K562 (cell line): ENCODE measurements around the gene PNMT. TPM values are rescaled to one million over a fixed set of nuclear protein-coding genes. Genes with fewer than 3 reads are reported as not detected.

ENCODE experiments used
- ATAC-seq: fragments of 200-7000 bp; cut with Tn5 transposase; 3 replicates; pipeline ENCODE4 v1.9.1; 2020; ENCODE audit warnings: moderate library complexity
- BruUV-seq: library from RNA; stranded (reverse); fragments of 400-500 nt; replicated peaks from 2 replicates; lab custom pipeline; 2021; lab: Mats Ljungman, UMichigan
- CTCF ChIA-PET: fragments of 300-600 bp; formaldehyde crosslinking; extraction: SDS; loops from one replicate; lab custom pipeline; 2021; ENCODE audit warnings: low intra/inter-chr PET ratio; lab: Yijun Ruan, JAX
- POLR2A ChIA-PET: fragments of 300-600, 350-650 bp; sonication (Branson Sonifier 250); formaldehyde crosslinking; extraction: SDS; loops from one replicate; lab custom pipeline; 2021; ENCODE audit warnings: antibody characterized with exemption, inconsistent platforms; lab: Yijun Ruan, JAX
- DNase-seq, 4 experiments: peaks; one replicate each; pipeline versions ENCODE4 v3.0.0 to v3.0.0-alpha.2; 2011 to 2018; ENCODE audit warnings: low spot score in 3 of 4, mixed read lengths in 3 of 4; ENCODE audit errors: extremely low read depth in 1 of 4
- FAIRE-seq: peaks from 2 replicates; lab custom pipeline; 2011; peaks lifted over from hg19 to GRCh38; lab: Jason Lieb, UNC
- H2AFZ ChIP-seq: 2 replicates; pipeline ENCODE4 v1.6.0; 2011; ENCODE audit warnings: low read depth, low read length, control low read depth, inconsistent platforms
- H3K27ac ChIP-seq: fragments of 200-600 bp; 3 replicates; pipeline ENCODE4 v1.8.0; 2011; ENCODE audit warnings: low read depth, mild to moderate bottlenecking, control low read depth, inconsistent platforms, low read length, moderate library complexity, mixed read lengths; ENCODE audit errors: extremely low read depth
- H3K27me3 ChIP-seq, 2 experiments: fragments of 300-600 bp in 1 of 2; 2 replicates in 1 of 2; 3 replicates in 1 of 2; pipeline versions ENCODE4 v1.6.0 to v1.8.0; 2011; ENCODE audit warnings: inconsistent platforms in 2 of 2, low read length in 2 of 2, mild to moderate bottlenecking in 1 of 2, mixed read lengths in 1 of 2, moderate library complexity in 1 of 2; ENCODE audit not compliant: control insufficient read depth in 2 of 2, insufficient read depth in 2 of 2
- H3K36me3 ChIP-seq: fragments of 300-600 bp; 3 replicates; pipeline ENCODE4 v1.8.0; 2011; ENCODE audit warnings: mild to moderate bottlenecking, low read length, inconsistent platforms; ENCODE audit not compliant: control insufficient read depth, insufficient read depth
- H3K4me1 ChIP-seq, 2 experiments: fragments of 200-600 bp in 1 of 2; replicated peaks in 1 of 2; 2 replicates in 1 of 2; 3 replicates in 1 of 2; pipeline versions ENCODE4 v1.5.1 to v1.8.0; 2011; ENCODE audit warnings: inconsistent platforms in 2 of 2, low read length in 2 of 2, mild to moderate bottlenecking in 1 of 2, mixed read lengths in 1 of 2, moderate library complexity in 1 of 2; ENCODE audit not compliant: control insufficient read depth in 2 of 2, insufficient read depth in 2 of 2
- H3K4me2 ChIP-seq: 2 replicates; pipeline ENCODE4 v1.6.1; 2011; ENCODE audit warnings: low read length, control low read depth, inconsistent platforms, mixed read lengths; ENCODE audit not compliant: insufficient read depth
- H3K4me3 ChIP-seq: fragments of 200-600 bp; sonication (generic), shearing (Covaris generic); 2 replicates; pipeline ENCODE4 v1.5.1; 2016; ENCODE audit warnings: control low read depth, inconsistent platforms
- H3K79me2 ChIP-seq: fragments of 200-600 bp; 3 replicates; pipeline ENCODE4 v1.8.0; 2011; ENCODE audit warnings: low read length, inconsistent platforms; ENCODE audit not compliant: control insufficient read depth, insufficient read depth
- H3K9ac ChIP-seq, 2 experiments: 2 replicates each; pipeline versions ENCODE4 v1.6.0 to v1.6.1; 2011; ENCODE audit warnings: low read depth in 2 of 2, low read length in 2 of 2, control low read depth in 1 of 2, inconsistent platforms in 1 of 2, mild to moderate bottlenecking in 1 of 2, mixed read lengths in 1 of 2; ENCODE audit not compliant: insufficient read depth in 1 of 2
- H3K9me1 ChIP-seq: one replicate; pipeline ENCODE4 v1.6.0; 2011; ENCODE audit warnings: inconsistent platforms, mild to moderate bottlenecking, low read length, moderate library complexity; ENCODE audit not compliant: control insufficient read depth, insufficient read depth
- H3K9me3 ChIP-seq: replicated peaks from 2 replicates; pipeline ENCODE4 v1.5.1; 2011; ENCODE audit warnings: low read depth, low read length, inconsistent platforms; ENCODE audit not compliant: control insufficient read depth, insufficient read depth
- H4K20me1 ChIP-seq: replicated peaks from 2 replicates; pipeline ENCODE4 v1.6.1; 2011; ENCODE audit warnings: low read length, inconsistent platforms, mixed read lengths; ENCODE audit not compliant: control insufficient read depth, insufficient read depth
- ARID2 ChIP-seq: fragments of 450-650 bp; IDR thresholded peaks from 2 replicates; pipeline ENCODE4 v1.6.1; 2017; ENCODE audit warnings: antibody characterized with exemption, mild to moderate bottlenecking
- NRF1 ChIP-seq, 2 experiments: fragments of 450-650 bp; IDR thresholded peaks in 1 of 2; conservative IDR thresholded peaks in 1 of 2; 2 replicates each; pipeline ENCODE4 v1.6.1; 2014; ENCODE audit warnings: mild to moderate bottlenecking in 2 of 2
- POLR2A ChIP-seq: fragments of 450-650 bp; conservative IDR thresholded peaks from 2 replicates; pipeline ENCODE4 v1.6.1; 2016
- POLR2AphosphoS2 ChIP-seq: IDR thresholded peaks from 2 replicates; pipeline ENCODE4 v1.6.1; 2012; ENCODE audit warnings: low read length, improper control_type of control experiment
- POLR2B ChIP-seq: fragments of 450-650 bp; IDR thresholded peaks from 2 replicates; pipeline ENCODE4 v1.6.1; 2018; ENCODE audit warnings: low read depth; ENCODE audit not compliant: partially characterized antibody
- POLR3A ChIP-seq: IDR thresholded peaks from 2 replicates; pipeline ENCODE4 v1.6.1; 2011; ENCODE audit warnings: borderline replicate concordance, mild to moderate bottlenecking, moderate library complexity; ENCODE audit not compliant: insufficient read length, insufficient read depth; ENCODE audit errors: extremely low read depth
- PPARD ChIP-seq: fragments of 250-450 bp; sonication (Bioruptor Pico); IDR thresholded peaks from 2 replicates; pipeline ENCODE4 v1.8.0; 2022; ENCODE audit warnings: inconsistent platforms, mild to moderate bottlenecking, moderate library complexity
- SMARCA5 ChIP-seq: fragments of 450-650 bp; IDR thresholded peaks from 2 replicates; pipeline ENCODE4 v1.6.1; 2016
- SMC3 ChIP-seq: conservative IDR thresholded peaks from 2 replicates; pipeline ENCODE4 v1.6.1; 2011; ENCODE audit warnings: low read depth, low read length, improper control_type of control experiment; ENCODE audit not compliant: insufficient read depth
- SP1 ChIP-seq: sonication (generic); formaldehyde crosslinking; IDR thresholded peaks from 2 replicates; pipeline ENCODE4 v1.8.1; 2022; ENCODE audit warnings: mild to moderate bottlenecking, missing genetic modification reagents
- SUPT5H ChIP-seq: fragments of 450-650 bp; IDR thresholded peaks from 2 replicates; pipeline ENCODE4 v1.6.1; 2016
- ZBTB7A ChIP-seq: IDR thresholded peaks from 2 replicates; pipeline ENCODE4 v1.6.1; 2011; ENCODE audit warnings: low read depth, mild to moderate bottlenecking, low read length, moderate library complexity, borderline replicate concordance; ENCODE audit not compliant: control insufficient read depth
- WGBS: fragments of 100-300 bp; shearing (Covaris generic); methylation state at CpG from one replicate; pipeline ENCODE4 v1.1.6; 2016; ENCODE audit warnings: low coverage, mixed read lengths; ENCODE audit not compliant: insufficient coverage; ENCODE audit errors: missing lambda C conversion rate; 5-methylcytosine and 5-hydroxymethylcytosine counted together
- in situ Hi-C: fragments of 300-500 bp; cut with MboI; formaldehyde crosslinking; loops from 4 replicates; pipeline ENCODE4 v1.15.0; 2018; ENCODE audit warnings: inconsistent platforms, mixed read lengths
- intact Hi-C: fragments of 100-400 bp; cut with micrococcal nuclease; formaldehyde crosslinking; loops from 2 replicates; pipeline ENCODE4 v1.14.2; 2022
- polyA plus RNA-seq, 8 experiments: library from polyadenylated mRNA; depleted of rRNA in 4 of 8; stranded (reverse) in 5 of 8; unstranded in 3 of 8; fragments of >200 nt; fragmentation: Nextera tagmentation in 2 of 8; fragmentation: Illumina TruSeq in 1 of 8; extraction: Ambion mirVana in 2 of 8; extraction: Trizol in 1 of 8; gene quantifications; 2 replicates each; pipeline versions ENCODE4 v1.2.1 to v1.2.3, GENCODE V29; 2011 to 2014; ENCODE audit warnings: inconsistent platforms in 1 of 8, missing spikeins in 1 of 8
- total RNA-seq, 7 experiments: library from RNA; depleted of rRNA in 6 of 7; stranded (reverse); fragments of >200 nt in 6 of 7; fragmentation: Illumina TruSeq in 2 of 7; extraction: Trizol in 2 of 7; gene quantifications; 2 replicates each; pipeline versions ENCODE4 v1.2.1 to v1.2.3, GENCODE V29; 2011 to 2021; ENCODE audit warnings: low replicate concordance in 1 of 7
- TF ChIP-seq, protein P1 (sequence below): fragments of 450-650 bp; formaldehyde crosslinking; IDR thresholded peaks from 2 replicates; pipeline ENCODE4 v1.4.0; 2022; ENCODE audit warnings: missing genetic modification characterization
- TF ChIP-seq, protein P2 (sequence below), 3 experiments: IDR thresholded peaks in 2 of 3; conservative IDR thresholded peaks in 1 of 3; 2 replicates each; pipeline ENCODE4 v1.5.1; 2011 to 2012; ENCODE audit warnings: low read length in 3 of 3, mild to moderate bottlenecking in 3 of 3, control low read depth in 2 of 3, improper control_type of control experiment in 1 of 3, inconsistent platforms in 1 of 3, low read depth in 1 of 3, mixed read lengths in 1 of 3, moderate library complexity in 1 of 3; ENCODE audit not compliant: insufficient read depth in 2 of 3
- TF ChIP-seq, protein P3 (sequence below), 3 experiments: fragments of 200-800 bp in 1 of 3; sonication (Bioruptor generic) in 1 of 3; sonication (generic) in 1 of 3; formaldehyde crosslinking in 1 of 3; IDR thresholded peaks; 2 replicates each; pipeline versions ENCODE4 v1.6.1 to v1.8.0; 2016 to 2022; ENCODE audit warnings: mild to moderate bottlenecking in 2 of 3, missing compliant biosample characterization in 2 of 3, missing genetic modification characterization in 2 of 3, missing genetic modification reagents in 1 of 3

PNMT gene
- total and polyA plus RNA-seq, 9 of the 15 experiments (the other 6 are each of a cell fraction or from before 2014, with no cell fraction given) = 0.55 to 18.1 (median 5.8) TPM

DNA sequence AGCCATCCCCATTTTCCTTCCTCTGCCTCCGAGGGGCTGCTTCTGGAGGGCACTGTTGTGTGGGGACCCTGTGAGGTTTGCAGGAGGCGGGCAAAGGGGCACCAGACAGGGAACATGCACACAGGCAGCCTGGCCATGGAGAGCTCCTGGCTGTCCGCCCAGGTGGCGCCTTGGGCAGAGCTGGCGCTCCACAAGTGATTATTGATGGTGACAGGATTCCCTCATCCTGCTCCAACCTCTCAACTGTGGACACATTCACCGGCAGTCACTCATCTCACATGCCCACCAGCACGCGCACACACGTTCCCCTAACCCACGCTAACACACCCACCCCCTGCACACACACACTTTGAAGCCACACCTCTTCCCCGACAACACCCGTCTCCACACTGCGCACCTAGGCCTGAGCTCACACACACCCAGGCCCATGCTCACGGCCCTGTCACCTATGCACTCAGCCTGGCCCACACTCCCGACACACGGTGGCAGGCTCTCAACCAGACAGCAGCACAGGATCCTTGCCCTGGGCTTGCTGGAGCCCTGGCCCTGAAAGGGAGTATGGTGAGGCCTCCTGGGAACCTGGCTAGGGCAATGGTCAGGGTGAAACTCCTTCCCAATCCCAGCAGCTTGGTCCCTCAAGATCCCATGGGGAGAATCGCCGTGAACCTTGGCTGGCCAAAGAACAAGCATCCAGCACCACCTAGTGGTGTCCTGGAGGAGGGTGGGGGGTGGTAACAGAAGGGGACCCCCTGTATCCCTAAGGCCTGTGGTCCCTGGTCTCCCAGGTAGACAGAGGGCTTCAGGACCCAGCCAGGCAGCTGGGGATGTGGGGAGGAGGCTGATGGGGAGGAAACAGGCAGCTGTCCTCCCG is 3.6 kb downstream of the PNMT start:
- POLR2A ChIA-PET = interaction anchor here (0.6 to 3.4 kb wide), 11 partner anchors 9 to 435 kb away, joined by 3 to 16 read pairs (median 4); partner anchors contain the start of gene PGAP3
- CTCF ChIA-PET = interaction anchor here (0.7 to 8.3 kb wide), 4 partner anchors 50 to 124 kb away, joined by 3 to 131 read pairs (median 4); no protein-coding TSS in a partner anchor
- Histone ChIP-seq H3K36me3 (peaks cover 7% of the 10 kb centered on the region; the same call in 2 of the 3 replicates), H3K79me2 (peaks cover 13% of the 10 kb centered on the region; the same call in 2 of the 3 replicates), H4K20me1 (no peaks in the 10 kb centered on the region; the same call in 1 of the 2 replicates), H3K4me2 (peak overlapping the region; percentile 26), H3K9ac (peak overlapping the region in 1 of 2 experiments; percentile 88; a peak in 2 of 4 replicates), H3K9me3 (no peaks in the 10 kb centered on the region), H3K27me3 (no peaks in the 10 kb centered on the region), H3K4me3 (no peak overlapping the region), H3K27ac (no peak overlapping the region), H2AFZ (peak overlapping the region; percentile 43; the same call in 1 of the 2 replicates), H3K4me1 (peaks cover 38 to 92% of the 10 kb centered on the region in 2 experiments), H3K9me1 (no peaks in the 10 kb centered on the region)
- peak; percentile 87 for FAIRE-seq
- intact Hi-C loops = loop anchor here (1.0 to 5.0 kb wide), 2 partner anchors 50 to 80 kb away; no protein-coding TSS in a partner anchor
- BruUV-seq = no TSS peak
- WGBS = 67% methylated on average over 19 of the region's 19 CpGs
- peak; percentile 39 for ATAC-seq
- in situ Hi-C loops = loop anchor here (5.0 kb wide), 1 partner anchor 50 kb away; no protein-coding TSS in a partner anchor
- DNase-seq = peak; percentile 59 to 78 (median 67)
- TF ChIP-seq ARID2 (peak; percentile 78; the same call in 1 of the 2 replicates), SUPT5H (peak; percentile 50; the same call in 1 of the 2 replicates), NRF1 (conservative IDR thresholded peaks at IDR 0.05 in 1 of 2, IDR thresholded peaks at IDR 0.05 in 1 of 2) (peak in 1 of 2 experiments; percentile 36; a peak in 2 of 4 replicates), POLR2B (peak; percentile 33), POLR2AphosphoS2 (peak; percentile 68; the same call in 1 of the 2 replicates), PPARD (CRISPR knock-in tag) (no peak), SMARCA5 (0 out of 2 replicates have a peak, but pooled peaks have one; percentile 53), POLR2A (peak; percentile 47; the same call in 1 of the 2 replicates), SMC3 (peak; percentile 81), ZBTB7A (peak; percentile 97), SP1 (CRISPR knock-in tag) (no peak), POLR3A (no peak)
- TF ChIP-seq, protein P1, sequence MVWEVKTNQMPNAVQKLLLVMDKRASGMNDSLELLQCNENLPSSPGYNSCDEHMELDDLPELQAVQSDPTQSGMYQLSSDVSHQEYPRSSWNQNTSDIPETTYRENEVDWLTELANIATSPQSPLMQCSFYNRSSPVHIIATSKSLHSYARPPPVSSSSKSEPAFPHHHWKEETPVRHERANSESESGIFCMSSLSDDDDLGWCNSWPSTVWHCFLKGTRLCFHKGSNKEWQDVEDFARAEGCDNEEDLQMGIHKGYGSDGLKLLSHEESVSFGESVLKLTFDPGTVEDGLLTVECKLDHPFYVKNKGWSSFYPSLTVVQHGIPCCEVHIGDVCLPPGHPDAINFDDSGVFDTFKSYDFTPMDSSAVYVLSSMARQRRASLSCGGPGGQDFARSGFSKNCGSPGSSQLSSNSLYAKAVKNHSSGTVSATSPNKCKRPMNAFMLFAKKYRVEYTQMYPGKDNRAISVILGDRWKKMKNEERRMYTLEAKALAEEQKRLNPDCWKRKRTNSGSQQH (CRISPR knock-in tag) = 0 out of 2 replicates have a peak, but pooled peaks have one; percentile 29
- TF ChIP-seq, protein P2, sequence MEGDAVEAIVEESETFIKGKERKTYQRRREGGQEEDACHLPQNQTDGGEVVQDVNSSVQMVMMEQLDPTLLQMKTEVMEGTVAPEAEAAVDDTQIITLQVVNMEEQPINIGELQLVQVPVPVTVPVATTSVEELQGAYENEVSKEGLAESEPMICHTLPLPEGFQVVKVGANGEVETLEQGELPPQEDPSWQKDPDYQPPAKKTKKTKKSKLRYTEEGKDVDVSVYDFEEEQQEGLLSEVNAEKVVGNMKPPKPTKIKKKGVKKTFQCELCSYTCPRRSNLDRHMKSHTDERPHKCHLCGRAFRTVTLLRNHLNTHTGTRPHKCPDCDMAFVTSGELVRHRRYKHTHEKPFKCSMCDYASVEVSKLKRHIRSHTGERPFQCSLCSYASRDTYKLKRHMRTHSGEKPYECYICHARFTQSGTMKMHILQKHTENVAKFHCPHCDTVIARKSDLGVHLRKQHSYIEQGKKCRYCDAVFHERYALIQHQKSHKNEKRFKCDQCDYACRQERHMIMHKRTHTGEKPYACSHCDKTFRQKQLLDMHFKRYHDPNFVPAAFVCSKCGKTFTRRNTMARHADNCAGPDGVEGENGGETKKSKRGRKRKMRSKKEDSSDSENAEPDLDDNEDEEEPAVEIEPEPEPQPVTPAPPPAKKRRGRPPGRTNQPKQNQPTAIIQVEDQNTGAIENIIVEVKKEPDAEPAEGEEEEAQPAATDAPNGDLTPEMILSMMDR (IDR thresholded peaks at IDR 0.05 in 2 of 3, conservative IDR thresholded peaks at IDR 0.05 in 1 of 3; ENCODE audit: insufficient read depth in 2 of 3, low read depth in 1 of 3, low read length in 3 of 3) = peak; percentile 85 to 91 (median 85)
- TF ChIP-seq, protein P3, sequence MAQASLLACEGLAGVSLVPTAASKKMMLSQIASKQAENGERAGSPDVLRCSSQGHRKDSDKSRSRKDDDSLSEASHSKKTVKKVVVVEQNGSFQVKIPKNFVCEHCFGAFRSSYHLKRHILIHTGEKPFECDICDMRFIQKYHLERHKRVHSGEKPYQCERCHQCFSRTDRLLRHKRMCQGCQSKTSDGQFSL (CRISPR knock-in tag; IDR thresholded peaks at IDR 0.05) = peak; percentile 92
- TF ChIP-seq, protein P3 (tag; IDR thresholded peaks at IDR 0.05) = peak in 1 of 2 experiments; percentile 73; a peak in 2 of 4 replicates
